ENCODE measurements around the gene KCTD5.
A peak's percentile ranks its signal among the peaks of the same experiment; 100 is the strongest.
"Not testable (repeated sequence)": the region's sequence is repeated elsewhere in the genome, so short reads cannot be mapped to it uniquely, and the experiment has no call there.

Gene KCTD5

GRCh38 chr16:2673066-2673999, 9.0 kb upstream of the KCTD5 start:
- DNase-seq = peak; percentile 98

- DNase-seq = peak; percentile 43
These were observed 7.3 kb upstream of the KCTD5 start for GRCh38 chr16:2675021-2675420.

- peak; percentile 52 for DNase-seq
These were observed 6.6 kb upstream of the KCTD5 start for GRCh38 chr16:2675714-2676113.

- DNase-seq = not testable (repeated sequence)
These were observed 5.4 kb upstream of the KCTD5 start for GRCh38 chr16:2676937-2677336.

GRCh38 chr16:2678206-2678965, 3.9 kb upstream of the KCTD5 start:
- DNase-seq = not testable (repeated sequence)

- DNase-seq = not testable (repeated sequence)
These were observed 2.4 kb upstream of the KCTD5 start for GRCh38 chr16:2679902-2680301.

- DNase-seq = not testable (repeated sequence)
These were observed 2.0 kb upstream of the KCTD5 start for GRCh38 chr16:2680360-2680759.

GRCh38 chr16:2683041-2683440, 718 bp downstream of the KCTD5 start:
- not testable (repeated sequence) for DNase-seq

- DNase-seq = not testable (repeated sequence)
These were observed 3.8 kb downstream of the KCTD5 start for GRCh38 chr16:2686075-2686474.

GRCh38 chr16:2686912-2687507, 4.7 kb downstream of the KCTD5 start:
- no peak for DNase-seq

- no peak for DNase-seq
These were observed 5.4 kb downstream of the KCTD5 start for GRCh38 chr16:2687531-2688308.

GRCh38 chr16:2689422-2689821, 7.1 kb downstream of the KCTD5 start:
- DNase-seq = not testable (repeated sequence)

- DNase-seq = no peak
These were observed 7.9 kb downstream of the KCTD5 start for GRCh38 chr16:2689968-2690801.

GRCh38 chr16:2690852-2691251, 8.5 kb downstream of the KCTD5 start:
- no peak for DNase-seq

GRCh38 chr16:2691491-2692248, 9.3 kb downstream of the KCTD5 start:
- no peak for DNase-seq

GRCh38 chr16:2692251-2692947, 10.1 kb downstream of the KCTD5 start:
- DNase-seq = no peak

GRCh38 chr16:2692948-2693651, 10.8 kb downstream of the KCTD5 start:
- DNase-seq = no peak

GRCh38 chr16:2696601-2697250, 14.4 kb downstream of the KCTD5 start:
- DNase-seq = not testable (repeated sequence)

- DNase-seq = no peak
These were observed 15.2 kb downstream of the KCTD5 start for GRCh38 chr16:2697401-2697948.

Measured in islet precursor cell (in vitro differentiated cells).